ENCODE data around the gene WFDC10A. TPM values are rescaled to one million over a fixed set of nuclear protein-coding genes. Genes with fewer than 3 reads are reported as not detected.
A peak's percentile ranks its signal among the peaks of the same experiment; 100 is the strongest.
"Not testable (repeated sequence)": the region's sequence is repeated elsewhere in the genome, so short reads cannot be mapped to it uniquely, and the experiment has no call there.

Gene WFDC10A
- total RNA-seq, 1 donor, result not detected

GRCh38 chr20:45631184-45631583 is 1.6 kb downstream of the WFDC10A start, which contains the start of gene WFDC9:
WFDC9 (minus strand) TSS chr20:45631284; CDS start chr20:45610181, 21,103 bp downstream.
- Histone ChIP-seq H2AFZ (ENCODE audit: low read length) (no peak within 1 kb of the TSS), H3K79me2 (ENCODE audit: insufficient read depth, low read length) (no peaks in the 10 kb centered on the region), H3K4me2 (ENCODE audit: insufficient read depth, low read length) (no peak within 1 kb of the TSS), H3K9me3 (ENCODE audit: low read depth, low read length) (no peaks in the 10 kb centered on the region), H3K36me3 (ENCODE audit: insufficient read depth, low read length) (no peaks in the 10 kb centered on the region), H4K20me1 (ENCODE audit: insufficient read depth, low read length) (no peaks in the 10 kb centered on the region), H3K4me1 (ENCODE audit: insufficient read depth, low read length) (no peaks in the 10 kb centered on the region), H3K27me3 (ENCODE audit: insufficient read depth, low read length) (peaks cover 3% of the 10 kb centered on the region), H3K27ac (ENCODE audit: low read depth, low read length) (no peak within 1 kb of the TSS), H3K4me3 (ENCODE audit: insufficient read depth, low read length) (no peak within 1 kb of the TSS)
- no peak for DNase-seq (ENCODE audit: insufficient read length, low spot score, missing footprints)
- TF ChIP-seq, protein P1, sequence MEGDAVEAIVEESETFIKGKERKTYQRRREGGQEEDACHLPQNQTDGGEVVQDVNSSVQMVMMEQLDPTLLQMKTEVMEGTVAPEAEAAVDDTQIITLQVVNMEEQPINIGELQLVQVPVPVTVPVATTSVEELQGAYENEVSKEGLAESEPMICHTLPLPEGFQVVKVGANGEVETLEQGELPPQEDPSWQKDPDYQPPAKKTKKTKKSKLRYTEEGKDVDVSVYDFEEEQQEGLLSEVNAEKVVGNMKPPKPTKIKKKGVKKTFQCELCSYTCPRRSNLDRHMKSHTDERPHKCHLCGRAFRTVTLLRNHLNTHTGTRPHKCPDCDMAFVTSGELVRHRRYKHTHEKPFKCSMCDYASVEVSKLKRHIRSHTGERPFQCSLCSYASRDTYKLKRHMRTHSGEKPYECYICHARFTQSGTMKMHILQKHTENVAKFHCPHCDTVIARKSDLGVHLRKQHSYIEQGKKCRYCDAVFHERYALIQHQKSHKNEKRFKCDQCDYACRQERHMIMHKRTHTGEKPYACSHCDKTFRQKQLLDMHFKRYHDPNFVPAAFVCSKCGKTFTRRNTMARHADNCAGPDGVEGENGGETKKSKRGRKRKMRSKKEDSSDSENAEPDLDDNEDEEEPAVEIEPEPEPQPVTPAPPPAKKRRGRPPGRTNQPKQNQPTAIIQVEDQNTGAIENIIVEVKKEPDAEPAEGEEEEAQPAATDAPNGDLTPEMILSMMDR (IDR thresholded peaks at IDR 0.05; ENCODE audit: extremely low read depth, low read depth, low read length), result no peak

- no peaks in the 10 kb centered on the region for H3K79me2 ChIP-seq (ENCODE audit: insufficient read depth, low read length)
- H3K4me3 ChIP-seq (ENCODE audit: insufficient read depth, low read length), result no peak overlapping the region
- no peaks in the 10 kb centered on the region for H3K27me3 ChIP-seq (ENCODE audit: insufficient read depth, low read length)
- TF ChIP-seq, protein P1 (IDR thresholded peaks at IDR 0.05; ENCODE audit: extremely low read depth, low read depth, low read length), result no peak
- no peaks in the 10 kb centered on the region for H3K4me1 ChIP-seq (ENCODE audit: insufficient read depth, low read length)
- DNase-seq (ENCODE audit: insufficient read length, low spot score, missing footprints), result peak; percentile 15
- no peaks in the 10 kb centered on the region for H4K20me1 ChIP-seq (ENCODE audit: insufficient read depth, low read length)
- H3K4me2 ChIP-seq (ENCODE audit: insufficient read depth, low read length), result no peak overlapping the region
- H2AFZ ChIP-seq (ENCODE audit: low read length), result no peak overlapping the region
- no peak overlapping the region for H3K27ac ChIP-seq (ENCODE audit: low read depth, low read length)
- no peaks in the 10 kb centered on the region for H3K36me3 ChIP-seq (ENCODE audit: insufficient read depth, low read length)
- H3K9me3 ChIP-seq (ENCODE audit: low read depth, low read length), result no peaks in the 10 kb centered on the region
Measured at GRCh38 chr20:45636513-45636912, 7.0 kb downstream of the WFDC10A start.

- H2AFZ ChIP-seq (ENCODE audit: low read length), result no peak overlapping the region
- H3K79me2 ChIP-seq (ENCODE audit: insufficient read depth, low read length), result no peaks in the 10 kb centered on the region
- no peak overlapping the region for H3K4me2 ChIP-seq (ENCODE audit: insufficient read depth, low read length)
- H3K36me3 ChIP-seq (ENCODE audit: insufficient read depth, low read length), result no peaks in the 10 kb centered on the region
- H3K27me3 ChIP-seq (ENCODE audit: insufficient read depth, low read length), result no peaks in the 10 kb centered on the region
- DNase-seq (ENCODE audit: insufficient read length, low spot score, missing footprints), result no peak
- no peaks in the 10 kb centered on the region for H3K9me3 ChIP-seq (ENCODE audit: low read depth, low read length)
- H3K4me1 ChIP-seq (ENCODE audit: insufficient read depth, low read length), result no peaks in the 10 kb centered on the region
- no peak overlapping the region for H3K27ac ChIP-seq (ENCODE audit: low read depth, low read length)
- TF ChIP-seq, protein P1 (IDR thresholded peaks at IDR 0.05; ENCODE audit: extremely low read depth, low read depth, low read length), result no peak
- H3K4me3 ChIP-seq (ENCODE audit: insufficient read depth, low read length), result no peak overlapping the region
- H4K20me1 ChIP-seq (ENCODE audit: insufficient read depth, low read length), result no peaks in the 10 kb centered on the region
Measured at GRCh38 chr20:45639687-45640086, 10.1 kb downstream of the WFDC10A start.

DNA sequence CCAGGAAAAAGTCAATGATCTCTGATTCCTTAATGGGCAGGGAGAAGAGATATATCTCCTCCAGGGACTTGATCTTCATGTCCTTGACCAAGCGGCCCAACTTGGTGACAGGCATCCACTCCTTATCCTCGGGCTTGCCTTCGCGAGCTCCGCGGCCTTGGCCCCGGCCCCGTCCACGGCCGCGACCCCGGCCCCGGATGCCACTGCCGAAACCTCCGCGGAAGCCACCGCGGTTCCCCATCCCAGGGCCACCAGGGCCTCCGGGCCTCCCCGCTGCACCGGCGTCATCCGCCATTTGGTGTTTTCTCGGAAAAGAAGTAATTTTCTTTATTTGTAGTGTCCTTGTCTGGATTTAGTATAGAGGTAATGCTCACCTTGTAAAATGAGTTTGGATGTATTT is 11.5 kb downstream of the WFDC10A start:
- not testable (repeated sequence) for DNase-seq (ENCODE audit: insufficient read length, low spot score, missing footprints); H2AFZ ChIP-seq (ENCODE audit: low read length); H3K27me3 ChIP-seq (ENCODE audit: insufficient read depth, low read length); H3K4me2 ChIP-seq (ENCODE audit: insufficient read depth, low read length); H3K79me2 ChIP-seq (ENCODE audit: insufficient read depth, low read length); H3K27ac ChIP-seq (ENCODE audit: low read depth, low read length); H3K4me3 ChIP-seq (ENCODE audit: insufficient read depth, low read length); H3K9me3 ChIP-seq (ENCODE audit: low read depth, low read length); H3K4me1 ChIP-seq (ENCODE audit: insufficient read depth, low read length); H3K36me3 ChIP-seq (ENCODE audit: insufficient read depth, low read length); H4K20me1 ChIP-seq (ENCODE audit: insufficient read depth, low read length)

GRCh38 chr20:45645869-45646268 is 16.3 kb downstream of the WFDC10A start:
- H2AFZ ChIP-seq (ENCODE audit: low read length); H3K27ac ChIP-seq (ENCODE audit: low read depth, low read length); H3K4me2 ChIP-seq (ENCODE audit: insufficient read depth, low read length); H3K4me3 ChIP-seq (ENCODE audit: insufficient read depth, low read length); H3K79me2 ChIP-seq (ENCODE audit: insufficient read depth, low read length); H3K4me1 ChIP-seq (ENCODE audit: insufficient read depth, low read length); H3K36me3 ChIP-seq (ENCODE audit: insufficient read depth, low read length); H3K9me3 ChIP-seq (ENCODE audit: low read depth, low read length); H3K27me3 ChIP-seq (ENCODE audit: insufficient read depth, low read length); H4K20me1 ChIP-seq (ENCODE audit: insufficient read depth, low read length); DNase-seq (ENCODE audit: insufficient read length, low spot score, missing footprints): not testable (repeated sequence)

Data from osteoblast (primary cell).